Measurements from ENCODE around the gene DTNA.

DTNA gene

GRCh38 chr18:34859496-34859895 is 149.4 kb downstream of the DTNA start:
- Histone ChIP-seq H3K4me3 (ENCODE audit: low read depth in 1 of 5, low read length in 5 of 5) (no peak overlapping the region), H3K9ac (ENCODE audit: low read length in 5 of 5) (no peak overlapping the region), H3K4me1 (ENCODE audit: control insufficient read depth in 5 of 5, insufficient read depth in 5 of 5, low read length in 5 of 5) (no peaks in the 10 kb centered on the region), H3K27me3 (ENCODE audit: control insufficient read depth in 5 of 5, insufficient read depth in 4 of 5, low read length in 5 of 5) (no peaks in the 10 kb centered on the region), H3K36me3 (ENCODE audit: control insufficient read depth in 5 of 5, insufficient read depth in 5 of 5, low read length in 5 of 5) (peaks cover 3 to 25% (median 10%) of the 10 kb centered on the region in 5 donors), H3K27ac (ENCODE audit: low read depth, low read length) (no peak overlapping the region), H3K9me3 (ENCODE audit: control insufficient read depth in 5 of 5, low read length in 5 of 5) (no peaks in the 10 kb centered on the region)

DNA sequence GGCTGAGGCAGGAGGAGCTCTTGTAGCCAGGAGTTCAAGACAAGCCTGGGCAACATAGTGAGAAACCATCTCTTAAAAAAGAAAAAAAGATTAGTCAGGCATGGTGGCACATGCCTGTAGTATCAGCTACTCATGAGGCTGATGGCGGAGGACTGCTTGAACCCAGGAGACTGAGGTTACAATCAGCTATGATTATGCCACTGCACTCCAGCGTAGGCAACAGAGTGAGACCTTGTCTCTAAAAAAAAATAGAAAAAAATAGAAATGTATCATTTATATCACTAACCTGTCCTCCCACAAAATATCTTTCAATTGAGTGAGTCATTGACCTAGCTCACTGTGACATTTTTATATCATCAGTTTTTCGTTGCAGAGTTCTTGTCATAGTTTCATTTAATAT is 152.5 kb downstream of the DTNA start:
- Histone ChIP-seq H3K9me3 (ENCODE audit: control insufficient read depth in 5 of 5, low read length in 5 of 5) (no peaks in the 10 kb centered on the region), H3K4me3 (ENCODE audit: low read depth in 1 of 5, low read length in 5 of 5) (no peak overlapping the region), H3K36me3 (ENCODE audit: control insufficient read depth in 5 of 5, insufficient read depth in 5 of 5, low read length in 5 of 5) (peaks cover 3 to 27% (median 14%) of the 10 kb centered on the region in 5 donors), H3K27ac (ENCODE audit: low read depth, low read length) (no peak overlapping the region), H3K9ac (ENCODE audit: low read length in 5 of 5) (no peak overlapping the region), H3K27me3 (ENCODE audit: control insufficient read depth in 5 of 5, insufficient read depth in 4 of 5, low read length in 5 of 5) (no peaks in the 10 kb centered on the region), H3K4me1 (ENCODE audit: control insufficient read depth in 5 of 5, insufficient read depth in 5 of 5, low read length in 5 of 5) (peaks cover 0 to 8% (median 6%) of the 10 kb centered on the region in 5 donors)

GRCh38 chr18:34863702-34864101 is 153.6 kb downstream of the DTNA start:
- Histone ChIP-seq H3K4me3 (ENCODE audit: low read depth in 1 of 5, low read length in 5 of 5) (no peak overlapping the region), H3K27ac (ENCODE audit: low read depth, low read length) (no peak overlapping the region)

DNA sequence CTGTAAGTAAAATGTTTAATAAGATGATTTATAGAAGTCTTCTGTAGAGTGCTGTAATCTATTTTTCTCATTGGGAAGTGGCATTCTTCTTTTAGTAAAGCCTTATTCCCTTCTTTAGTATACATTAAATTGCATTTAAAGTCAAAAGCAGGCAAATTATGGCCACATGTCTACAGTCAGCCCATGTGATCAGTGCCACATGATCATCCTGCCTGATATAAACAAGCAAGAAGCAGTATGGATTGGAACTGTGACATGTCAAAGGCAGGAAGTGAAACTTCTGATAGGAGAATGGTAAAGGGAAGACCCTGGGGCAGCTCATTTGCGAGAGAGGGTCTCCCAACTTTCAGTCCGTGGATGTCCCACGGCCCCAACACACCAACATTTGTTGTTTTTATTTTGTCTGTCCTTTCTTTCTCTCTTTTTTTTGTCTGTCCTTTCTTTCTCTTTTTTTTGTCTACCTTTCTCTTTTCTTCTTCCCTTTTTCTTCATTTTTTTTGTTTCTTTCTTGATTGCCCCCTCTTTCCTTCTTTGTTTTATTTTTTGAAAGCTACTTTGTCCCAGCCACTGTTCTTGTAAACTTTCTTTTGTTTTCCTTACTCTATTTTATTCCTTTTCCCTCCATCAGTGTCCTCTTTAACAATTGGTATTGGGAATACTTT is 154.9 kb downstream of the DTNA start:
- Histone ChIP-seq H3K27ac (ENCODE audit: low read depth, low read length) (no peak overlapping the region), H3K27me3 (ENCODE audit: control insufficient read depth in 5 of 5, insufficient read depth in 4 of 5, low read length in 5 of 5) (no peaks in the 10 kb centered on the region), H3K9ac (ENCODE audit: low read length in 5 of 5) (no peak overlapping the region)

More at GRCh38 chr18:34863702-34864101, 153.6 kb downstream of the DTNA start:
- Histone ChIP-seq H3K9ac (ENCODE audit: low read length in 5 of 5) (no peak overlapping the region), H3K4me1 (ENCODE audit: control insufficient read depth in 5 of 5, insufficient read depth in 5 of 5, low read length in 5 of 5) (peaks cover 0 to 11% (median 9%) of the 10 kb centered on the region in 5 donors), H3K27me3 (ENCODE audit: control insufficient read depth in 5 of 5, insufficient read depth in 4 of 5, low read length in 5 of 5) (no peaks in the 10 kb centered on the region), H3K36me3 (ENCODE audit: control insufficient read depth in 5 of 5, insufficient read depth in 5 of 5, low read length in 5 of 5) (peaks cover 0 to 16% (median 13%) of the 10 kb centered on the region in 5 donors), H3K9me3 (ENCODE audit: control insufficient read depth in 5 of 5, low read length in 5 of 5) (no peaks in the 10 kb centered on the region)

DNA sequence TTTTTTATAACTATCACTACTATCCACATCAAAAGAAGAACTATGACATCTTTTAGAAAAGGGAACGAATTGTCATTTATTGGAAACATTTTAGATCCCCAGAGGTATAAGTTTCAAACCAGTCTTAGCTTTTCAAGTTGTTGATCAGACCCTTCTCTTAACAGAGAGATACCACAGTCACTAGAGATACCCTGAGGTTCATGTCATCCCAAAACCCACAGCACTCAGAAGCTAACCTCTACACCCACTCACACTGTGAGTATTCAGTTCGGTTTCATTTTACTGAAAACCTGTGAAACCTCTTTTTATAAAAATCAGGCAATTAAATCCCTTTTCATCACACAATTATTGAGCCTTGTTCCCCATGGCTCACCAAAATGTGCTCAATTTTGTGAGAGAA is 156.2 kb downstream of the DTNA start:
- H3K9ac ChIP-seq (ENCODE audit: low read length in 5 of 5): no peak overlapping the region
- no peak overlapping the region for H3K27ac ChIP-seq (ENCODE audit: low read depth, low read length)
- peaks cover 0 to 11% (median 4%) of the 10 kb centered on the region in 5 donors for H3K36me3 ChIP-seq (ENCODE audit: control insufficient read depth in 5 of 5, insufficient read depth in 5 of 5, low read length in 5 of 5)
- no peaks in the 10 kb centered on the region for H3K27me3 ChIP-seq (ENCODE audit: control insufficient read depth in 5 of 5, insufficient read depth in 4 of 5, low read length in 5 of 5)
- peaks cover 0 to 11% (median 9%) of the 10 kb centered on the region in 5 donors for H3K4me1 ChIP-seq (ENCODE audit: control insufficient read depth in 5 of 5, insufficient read depth in 5 of 5, low read length in 5 of 5)
- no peaks in the 10 kb centered on the region for H3K9me3 ChIP-seq (ENCODE audit: control insufficient read depth in 5 of 5, low read length in 5 of 5)
- H3K4me3 ChIP-seq (ENCODE audit: low read depth in 1 of 5, low read length in 5 of 5): no peak overlapping the region

More for the DNA sequence above, 154.9 kb downstream of the DTNA start:
- Histone ChIP-seq H3K36me3 (ENCODE audit: control insufficient read depth in 5 of 5, insufficient read depth in 5 of 5, low read length in 5 of 5) (peaks cover 0 to 11% (median 6%) of the 10 kb centered on the region in 5 donors), H3K9me3 (ENCODE audit: control insufficient read depth in 5 of 5, low read length in 5 of 5) (no peaks in the 10 kb centered on the region), H3K4me1 (ENCODE audit: control insufficient read depth in 5 of 5, insufficient read depth in 5 of 5, low read length in 5 of 5) (peaks cover 0 to 11% (median 9%) of the 10 kb centered on the region in 5 donors), H3K4me3 (ENCODE audit: low read depth in 1 of 5, low read length in 5 of 5) (no peak overlapping the region)

- Histone ChIP-seq H3K27me3 (ENCODE audit: control insufficient read depth in 5 of 5, insufficient read depth in 4 of 5, low read length in 5 of 5) (no peaks in the 10 kb centered on the region), H3K4me1 (ENCODE audit: control insufficient read depth in 5 of 5, insufficient read depth in 5 of 5, low read length in 5 of 5) (peaks cover 0 to 11% (median 9%) of the 10 kb centered on the region in 5 donors), H3K27ac (ENCODE audit: low read depth, low read length) (no peak overlapping the region), H3K4me3 (ENCODE audit: low read depth in 1 of 5, low read length in 5 of 5) (no peak overlapping the region), H3K9ac (ENCODE audit: low read length in 5 of 5) (no peak overlapping the region), H3K36me3 (ENCODE audit: control insufficient read depth in 5 of 5, insufficient read depth in 5 of 5, low read length in 5 of 5) (peaks cover 0 to 11% (median 4%) of the 10 kb centered on the region in 5 donors), H3K9me3 (ENCODE audit: control insufficient read depth in 5 of 5, low read length in 5 of 5) (no peaks in the 10 kb centered on the region)
Measured at GRCh38 chr18:34866739-34867138, 156.6 kb downstream of the DTNA start.

DNA sequence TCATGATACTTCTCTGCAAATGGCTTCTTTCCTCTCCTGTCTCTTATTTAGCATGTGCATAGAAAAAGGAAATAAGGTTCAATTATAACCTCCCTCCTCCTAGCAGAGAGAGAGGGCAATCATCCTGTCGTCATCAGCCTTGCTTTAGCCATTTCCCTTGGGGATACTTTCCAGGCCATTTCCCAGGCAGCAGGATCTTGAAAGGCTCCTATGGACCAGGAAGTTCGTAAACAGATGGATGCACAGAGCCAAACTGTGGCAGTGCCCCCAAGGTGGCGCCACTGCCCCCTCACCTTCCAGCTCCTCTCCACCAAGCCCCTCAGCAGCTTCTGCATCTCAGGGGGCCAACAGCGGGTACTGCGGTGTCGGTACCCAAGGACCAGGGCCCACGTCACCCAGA is 157.4 kb downstream of the DTNA start:
- Histone ChIP-seq H3K9me3 (ENCODE audit: control insufficient read depth in 5 of 5, low read length in 5 of 5) (no peaks in the 10 kb centered on the region), H3K4me1 (ENCODE audit: control insufficient read depth in 5 of 5, insufficient read depth in 5 of 5, low read length in 5 of 5) (peaks cover 0 to 11% (median 9%) of the 10 kb centered on the region in 5 donors), H3K4me3 (ENCODE audit: low read depth in 1 of 5, low read length in 5 of 5) (peak overlapping the region in 2 of 5 donors; percentile 1 to 23), H3K36me3 (ENCODE audit: control insufficient read depth in 5 of 5, insufficient read depth in 5 of 5, low read length in 5 of 5) (peaks cover 0 to 11% (median 4%) of the 10 kb centered on the region in 5 donors), H3K9ac (ENCODE audit: low read length in 5 of 5) (no peak overlapping the region), H3K27me3 (ENCODE audit: control insufficient read depth in 5 of 5, insufficient read depth in 4 of 5, low read length in 5 of 5) (no peaks in the 10 kb centered on the region), H3K27ac (ENCODE audit: low read depth, low read length) (no peak overlapping the region)

GRCh38 chr18:34870555-34871310 is 160.6 kb downstream of the DTNA start:
- Histone ChIP-seq H3K27ac (ENCODE audit: low read depth, low read length) (no peak overlapping the region), H3K27me3 (ENCODE audit: control insufficient read depth in 5 of 5, insufficient read depth in 4 of 5, low read length in 5 of 5) (no peaks in the 10 kb centered on the region), H3K9me3 (ENCODE audit: control insufficient read depth in 5 of 5, low read length in 5 of 5) (no peaks in the 10 kb centered on the region), H3K9ac (ENCODE audit: low read length in 5 of 5) (no peak overlapping the region), H3K4me1 (ENCODE audit: control insufficient read depth in 5 of 5, insufficient read depth in 5 of 5, low read length in 5 of 5) (peaks cover 0 to 11% (median 9%) of the 10 kb centered on the region in 5 donors), H3K4me3 (ENCODE audit: low read depth in 1 of 5, low read length in 5 of 5) (no peak overlapping the region), H3K36me3 (ENCODE audit: control insufficient read depth in 5 of 5, insufficient read depth in 5 of 5, low read length in 5 of 5) (peaks cover 0 to 12% (median 3%) of the 10 kb centered on the region in 5 donors)

DNA sequence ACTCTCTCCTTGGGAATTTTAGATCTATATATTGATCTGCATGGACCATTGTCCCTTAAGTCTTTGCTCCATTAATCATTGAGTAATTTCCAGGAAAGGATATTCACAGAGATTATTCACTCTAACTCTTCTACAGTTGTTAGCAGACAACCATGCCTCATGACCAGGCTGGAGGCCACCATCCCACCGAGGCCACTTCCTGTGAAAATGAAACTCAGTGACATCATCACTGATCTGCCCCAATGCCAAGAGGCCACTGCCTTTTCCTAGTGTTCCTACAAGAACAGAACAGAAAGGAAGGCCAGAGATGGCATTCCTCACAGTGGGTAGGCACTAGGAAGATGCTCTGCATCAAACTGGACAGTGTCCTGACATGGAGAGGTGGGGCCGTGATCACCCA is 161.3 kb downstream of the DTNA start:
- Histone ChIP-seq H3K9me3 (ENCODE audit: control insufficient read depth in 5 of 5, low read length in 5 of 5) (no peaks in the 10 kb centered on the region), H3K9ac (ENCODE audit: low read length in 5 of 5) (no peak overlapping the region), H3K27ac (ENCODE audit: low read depth, low read length) (no peak overlapping the region), H3K4me3 (ENCODE audit: low read depth in 1 of 5, low read length in 5 of 5) (no peak overlapping the region), H3K4me1 (ENCODE audit: control insufficient read depth in 5 of 5, insufficient read depth in 5 of 5, low read length in 5 of 5) (peaks cover 0 to 11% (median 9%) of the 10 kb centered on the region in 5 donors), H3K27me3 (ENCODE audit: control insufficient read depth in 5 of 5, insufficient read depth in 4 of 5, low read length in 5 of 5) (no peaks in the 10 kb centered on the region), H3K36me3 (ENCODE audit: control insufficient read depth in 5 of 5, insufficient read depth in 5 of 5, low read length in 5 of 5) (peaks cover 0 to 9% (median 3%) of the 10 kb centered on the region in 5 donors)

- Histone ChIP-seq H3K4me1 (ENCODE audit: control insufficient read depth in 5 of 5, insufficient read depth in 5 of 5, low read length in 5 of 5) (peaks cover 0 to 9% (median 8%) of the 10 kb centered on the region in 5 donors), H3K27ac (ENCODE audit: low read depth, low read length) (no peak overlapping the region), H3K9me3 (ENCODE audit: control insufficient read depth in 5 of 5, low read length in 5 of 5) (no peaks in the 10 kb centered on the region), H3K36me3 (ENCODE audit: control insufficient read depth in 5 of 5, insufficient read depth in 5 of 5, low read length in 5 of 5) (peaks cover 0 to 9% (median 3%) of the 10 kb centered on the region in 5 donors), H3K4me3 (ENCODE audit: low read depth in 1 of 5, low read length in 5 of 5) (no peak overlapping the region), H3K9ac (ENCODE audit: low read length in 5 of 5) (no peak overlapping the region), H3K27me3 (ENCODE audit: control insufficient read depth in 5 of 5, insufficient read depth in 4 of 5, low read length in 5 of 5) (no peaks in the 10 kb centered on the region)
Measured at GRCh38 chr18:34872066-34872465, 162.0 kb downstream of the DTNA start.
